ENCODE measurements around the gene ALG14.

- no peak for TF ChIP-seq CTCF (IDR thresholded peaks at IDR 0.05; ENCODE audit: low read depth, low read length)
- TF ChIP-seq EZH2phosphoT487 (IDR thresholded peaks at IDR 0.05; ENCODE audit: low read depth): no peak
Measured at GRCh38 chr1:95088303-95088702, 15.6 kb upstream of the ALG14 start.
